Dermis microvascular lymphatic vessel endothelial cell (primary cell): Measurements from ENCODE around the gene TRIOBP. TPM values are rescaled to one million over a fixed set of nuclear protein-coding genes. Genes with fewer than 3 reads are reported as not detected.
A peak's percentile ranks its signal among the peaks of the same experiment; 100 is the strongest.
"Not testable (repeated sequence)": the region's sequence is repeated elsewhere in the genome, so short reads cannot be mapped to it uniquely, and the experiment has no call there.

Source experiments
- DNase-seq, 2 donors: peaks; one replicate each; pipeline versions ENCODE4 v3.0.0 to v3.0.0-alpha.2; 2010; ENCODE audit warnings: low read depth in 2 of 2
- total RNA-seq: library from RNA; depleted of rRNA; stranded (reverse); fragments of >200 nt; gene quantifications from 2 replicates; pipeline ENCODE4 v1.2.1, GENCODE V29; 2014

TRIOBP gene, protein sequence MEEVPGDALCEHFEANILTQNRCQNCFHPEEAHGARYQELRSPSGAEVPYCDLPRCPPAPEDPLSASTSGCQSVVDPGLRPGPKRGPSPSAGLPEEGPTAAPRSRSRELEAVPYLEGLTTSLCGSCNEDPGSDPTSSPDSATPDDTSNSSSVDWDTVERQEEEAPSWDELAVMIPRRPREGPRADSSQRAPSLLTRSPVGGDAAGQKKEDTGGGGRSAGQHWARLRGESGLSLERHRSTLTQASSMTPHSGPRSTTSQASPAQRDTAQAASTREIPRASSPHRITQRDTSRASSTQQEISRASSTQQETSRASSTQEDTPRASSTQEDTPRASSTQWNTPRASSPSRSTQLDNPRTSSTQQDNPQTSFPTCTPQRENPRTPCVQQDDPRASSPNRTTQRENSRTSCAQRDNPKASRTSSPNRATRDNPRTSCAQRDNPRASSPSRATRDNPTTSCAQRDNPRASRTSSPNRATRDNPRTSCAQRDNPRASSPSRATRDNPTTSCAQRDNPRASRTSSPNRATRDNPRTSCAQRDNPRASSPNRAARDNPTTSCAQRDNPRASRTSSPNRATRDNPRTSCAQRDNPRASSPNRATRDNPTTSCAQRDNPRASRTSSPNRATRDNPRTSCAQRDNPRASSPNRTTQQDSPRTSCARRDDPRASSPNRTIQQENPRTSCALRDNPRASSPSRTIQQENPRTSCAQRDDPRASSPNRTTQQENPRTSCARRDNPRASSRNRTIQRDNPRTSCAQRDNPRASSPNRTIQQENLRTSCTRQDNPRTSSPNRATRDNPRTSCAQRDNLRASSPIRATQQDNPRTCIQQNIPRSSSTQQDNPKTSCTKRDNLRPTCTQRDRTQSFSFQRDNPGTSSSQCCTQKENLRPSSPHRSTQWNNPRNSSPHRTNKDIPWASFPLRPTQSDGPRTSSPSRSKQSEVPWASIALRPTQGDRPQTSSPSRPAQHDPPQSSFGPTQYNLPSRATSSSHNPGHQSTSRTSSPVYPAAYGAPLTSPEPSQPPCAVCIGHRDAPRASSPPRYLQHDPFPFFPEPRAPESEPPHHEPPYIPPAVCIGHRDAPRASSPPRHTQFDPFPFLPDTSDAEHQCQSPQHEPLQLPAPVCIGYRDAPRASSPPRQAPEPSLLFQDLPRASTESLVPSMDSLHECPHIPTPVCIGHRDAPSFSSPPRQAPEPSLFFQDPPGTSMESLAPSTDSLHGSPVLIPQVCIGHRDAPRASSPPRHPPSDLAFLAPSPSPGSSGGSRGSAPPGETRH (N-terminal part only)
- 95.9 and 142 TPM in 2 replicates for total RNA-seq

- DNase-seq = peak; percentile 68 to 95
Observed at GRCh38 chr22:37696657-37697537, at the start of gene TRIOBP. Gene TRIOBP (plus strand): TSS chr22:37697048. CDS start chr22:37701366, 4,318 bp downstream.

DNA sequence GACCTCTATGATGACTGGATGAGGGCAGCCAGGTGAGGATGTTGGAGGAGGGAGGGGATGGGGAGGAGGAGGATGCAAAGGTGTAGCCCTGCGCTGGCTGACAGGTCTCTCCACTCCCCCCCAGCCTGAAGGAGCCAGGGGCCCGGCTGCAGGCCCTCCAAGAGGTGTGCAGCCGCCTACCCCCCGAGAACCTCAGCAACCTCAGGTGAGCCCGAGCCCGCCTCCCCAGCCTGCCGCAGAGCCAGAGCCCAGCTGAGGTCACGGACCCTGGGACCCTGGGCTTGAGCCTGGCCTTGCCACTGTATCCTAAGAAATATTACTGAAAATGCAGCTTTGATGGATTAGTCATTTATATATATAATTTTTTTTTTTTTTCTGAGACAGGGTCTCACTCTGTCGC lies 49.5 kb upstream of the TRIOBP start:
- no peak for DNase-seq

- DNase-seq = no peak
Observed at GRCh38 chr22:37647928-37648327, 48.9 kb upstream of the TRIOBP start.

GRCh38 chr22:37650463-37651136 lies 46.2 kb upstream of the TRIOBP start:
- DNase-seq = no peak

DNA sequence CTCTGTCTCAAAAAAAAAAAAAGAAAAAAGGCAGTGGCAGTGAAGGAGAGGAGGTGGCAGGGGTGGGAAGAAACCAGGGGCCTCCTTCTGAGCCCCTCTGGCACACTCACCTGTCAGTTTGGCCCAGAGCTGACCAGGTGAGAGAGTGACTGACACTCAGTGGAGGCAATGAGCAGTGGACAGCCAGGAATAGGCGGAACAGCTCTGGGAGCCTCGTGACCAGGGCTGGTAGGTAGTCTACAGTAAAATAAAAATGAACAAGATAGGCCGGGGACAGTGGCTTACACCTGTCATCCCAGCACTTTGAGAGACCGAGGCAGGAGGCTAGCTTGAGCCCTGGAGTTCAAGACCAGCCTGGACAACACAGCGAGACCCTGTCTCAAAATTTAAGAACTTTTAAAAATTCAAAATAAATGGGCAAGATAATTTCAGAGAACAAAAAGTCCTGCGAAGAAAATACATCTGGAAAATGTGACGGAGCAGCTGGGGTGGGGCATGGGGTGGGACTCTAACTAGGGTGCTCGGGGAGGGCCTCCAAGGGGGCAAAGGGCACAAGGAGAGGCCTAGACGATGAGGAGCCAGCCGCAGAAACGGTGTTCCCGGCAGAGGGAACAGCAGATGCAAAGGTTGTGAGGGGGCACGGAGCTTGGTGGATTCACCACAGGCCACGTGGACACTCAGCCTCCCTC lies 42.1 kb upstream of the TRIOBP start:
- no peak for DNase-seq

DNA sequence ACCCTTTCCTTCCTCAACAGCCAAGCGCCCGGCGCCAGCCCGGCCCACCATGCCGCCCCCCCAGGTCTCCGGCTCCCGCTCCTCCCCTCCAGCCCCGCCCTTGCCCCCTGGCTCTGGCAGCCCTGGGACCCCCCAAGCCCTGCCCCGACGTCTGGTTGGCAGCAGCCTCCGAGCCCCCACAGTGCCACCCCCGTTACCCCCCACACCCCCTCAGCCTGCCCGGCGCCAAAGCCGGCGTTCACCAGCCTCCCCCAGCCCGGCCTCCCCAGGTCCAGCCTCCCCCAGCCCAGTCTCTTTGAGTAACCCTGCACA lies 41.6 kb upstream of the TRIOBP start:
- no peak for DNase-seq

DNA sequence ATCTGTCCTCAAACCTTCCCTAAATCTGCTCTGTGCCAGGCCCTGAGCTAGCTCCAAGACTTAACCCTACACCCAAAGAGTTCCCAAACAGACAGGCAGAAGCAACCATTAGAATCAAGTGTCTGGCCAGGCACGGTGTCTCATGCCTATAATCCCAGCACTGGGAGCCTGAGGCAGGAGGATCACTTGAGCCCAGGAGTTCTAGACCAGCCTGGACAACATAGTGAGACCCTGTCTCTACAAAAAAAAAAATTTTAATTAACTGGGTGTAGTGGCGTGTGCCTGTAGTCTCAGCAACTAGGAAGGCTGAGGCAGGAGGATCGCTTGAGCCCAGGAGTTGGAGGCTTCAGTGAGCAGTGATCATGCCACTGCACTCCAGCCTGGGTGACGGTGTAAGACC lies 40.3 kb upstream of the TRIOBP start:
- not testable (repeated sequence) for DNase-seq

GRCh38 chr22:37657590-37658132 lies 39.2 kb upstream of the TRIOBP start:
- DNase-seq = peak in 1 of 2 donors; percentile 28

- peak; percentile 100 for DNase-seq
Observed at GRCh38 chr22:37658133-37659065, 38.4 kb upstream of the TRIOBP start, which contains the start of gene PDXP. Gene PDXP (plus strand): TSS chr22:37658723. CDS start chr22:37658783, 60 bp downstream.

- DNase-seq = no peak
Observed at GRCh38 chr22:37659066-37659896, 37.6 kb upstream of the TRIOBP start.

DNA sequence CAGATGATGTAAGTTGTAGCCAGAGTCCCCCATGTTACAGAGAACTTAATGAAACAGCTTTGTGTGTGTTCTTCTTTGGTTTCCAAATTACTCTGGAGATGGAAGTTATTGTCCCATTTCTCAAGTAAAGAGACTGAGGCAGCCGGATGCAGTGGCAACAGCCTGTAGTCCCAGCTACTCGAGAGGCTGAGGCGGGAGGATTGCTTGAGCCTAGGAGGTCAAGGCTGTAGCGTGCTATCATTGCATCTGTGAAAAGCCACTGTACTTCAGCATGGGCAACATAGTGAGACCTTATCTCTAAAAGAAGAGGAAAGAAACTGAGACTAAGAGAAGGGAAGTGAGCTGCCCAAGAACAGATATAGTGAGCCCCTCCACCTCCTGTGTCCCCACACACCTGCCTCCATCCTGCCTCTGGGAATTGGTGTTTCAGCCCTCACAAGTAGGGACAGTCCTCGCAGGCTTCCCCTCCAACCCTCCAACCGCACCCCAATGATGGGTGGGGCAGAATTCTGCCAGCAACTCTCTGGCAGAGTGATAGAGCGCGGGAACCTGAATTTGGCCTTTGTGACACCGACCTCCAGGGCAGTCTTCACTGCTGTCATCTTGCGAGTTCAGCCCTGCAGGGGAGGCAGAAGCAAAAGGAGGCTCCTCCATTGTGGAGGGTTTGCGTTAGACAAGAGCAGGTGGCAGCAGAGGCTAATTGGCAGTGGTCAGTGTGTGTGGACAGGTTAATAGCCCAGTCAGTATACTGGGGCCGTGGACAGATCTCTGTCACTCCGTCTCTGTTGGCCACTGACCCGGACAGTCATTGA lies 36.7 kb upstream of the TRIOBP start:
- no peak for DNase-seq

DNA sequence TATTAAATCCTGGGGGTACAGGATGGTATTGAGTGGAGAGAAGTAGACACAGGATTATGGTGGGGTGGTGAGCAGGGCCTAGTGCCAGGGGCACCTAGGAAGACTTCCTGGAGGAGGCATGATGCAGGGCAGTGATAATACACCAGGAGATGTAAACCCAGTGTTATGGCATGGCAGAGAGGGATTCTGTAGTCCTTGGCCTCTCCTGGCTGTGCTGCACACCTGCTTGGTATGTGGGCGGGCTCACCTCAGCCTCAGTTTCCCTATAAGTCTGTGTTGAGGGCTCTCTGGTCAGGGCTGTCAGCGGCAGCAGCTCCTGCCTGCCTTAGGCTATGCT lies 36.2 kb upstream of the TRIOBP start:
- no peak for DNase-seq

- peak in 1 of 2 donors; percentile 53 for DNase-seq
Observed at GRCh38 chr22:37661160-37661924, 35.5 kb upstream of the TRIOBP start.

DNA sequence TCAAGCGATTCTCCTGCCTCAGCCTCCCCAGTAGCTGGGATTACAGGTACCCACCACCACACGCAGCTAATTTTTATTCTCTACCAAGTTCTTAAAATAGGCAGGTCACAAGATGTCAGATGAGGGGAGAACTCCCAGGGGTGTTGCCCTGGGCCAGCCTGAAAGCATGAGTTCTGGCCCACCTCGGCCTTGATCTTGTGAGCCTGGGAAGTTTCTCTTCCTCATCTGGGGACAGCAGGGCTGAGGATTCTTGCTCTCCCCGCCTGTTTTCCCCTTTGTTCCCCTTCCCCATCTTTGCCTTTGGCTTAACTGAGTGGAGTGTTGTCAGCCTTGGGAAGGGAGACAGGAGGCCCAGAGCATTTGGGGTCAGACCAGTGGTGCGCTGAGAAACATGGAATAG lies 34.8 kb upstream of the TRIOBP start:
- no peak for DNase-seq

- DNase-seq = no peak
Observed at GRCh38 chr22:37663521-37664140, 33.2 kb upstream of the TRIOBP start.
